LoVo (cell line): ENCODE results near the gene GDF11.
A peak's percentile ranks its signal among the peaks of the same experiment; 100 is the strongest.

Experiments
- DNase-seq: peaks from one replicate; pipeline ENCODE4 v3.0.0-alpha.2; 2016; ENCODE audit warnings: low spot score

GDF11 gene

DNA sequence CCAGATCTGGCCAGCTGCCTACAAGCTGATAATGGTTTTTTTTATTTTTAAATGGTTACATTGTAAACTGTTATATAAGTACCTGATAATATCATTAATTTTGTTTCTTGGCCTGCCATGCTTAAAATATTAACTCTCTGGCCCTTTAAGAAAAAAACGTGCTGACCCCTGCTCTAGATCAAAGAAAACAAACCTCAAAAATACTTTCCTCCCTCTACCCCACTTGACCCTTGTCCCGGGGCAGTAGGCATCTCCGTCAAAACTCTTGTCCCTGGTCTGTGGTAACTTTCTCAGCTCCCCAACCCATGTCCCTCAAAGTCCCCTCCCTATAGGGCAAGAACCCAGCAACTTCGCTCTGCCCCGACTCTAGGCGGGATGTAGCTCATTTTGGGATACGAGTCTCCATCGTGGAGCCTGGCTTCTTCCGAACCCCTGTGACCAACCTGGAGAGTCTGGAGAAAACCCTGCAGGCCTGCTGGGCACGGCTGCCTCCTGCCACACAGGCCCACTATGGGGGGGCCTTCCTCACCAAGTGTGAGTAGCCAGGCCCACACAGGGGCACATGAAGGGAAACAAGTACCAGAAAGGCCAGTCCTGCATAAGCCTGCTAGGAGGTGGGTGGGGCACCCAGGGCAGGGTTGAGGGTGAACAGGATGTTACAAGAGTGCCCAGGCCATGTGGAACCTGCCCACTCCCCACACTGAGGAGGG lies 19.3 kb upstream of the GDF11 start:
- no peak for DNase-seq

DNA sequence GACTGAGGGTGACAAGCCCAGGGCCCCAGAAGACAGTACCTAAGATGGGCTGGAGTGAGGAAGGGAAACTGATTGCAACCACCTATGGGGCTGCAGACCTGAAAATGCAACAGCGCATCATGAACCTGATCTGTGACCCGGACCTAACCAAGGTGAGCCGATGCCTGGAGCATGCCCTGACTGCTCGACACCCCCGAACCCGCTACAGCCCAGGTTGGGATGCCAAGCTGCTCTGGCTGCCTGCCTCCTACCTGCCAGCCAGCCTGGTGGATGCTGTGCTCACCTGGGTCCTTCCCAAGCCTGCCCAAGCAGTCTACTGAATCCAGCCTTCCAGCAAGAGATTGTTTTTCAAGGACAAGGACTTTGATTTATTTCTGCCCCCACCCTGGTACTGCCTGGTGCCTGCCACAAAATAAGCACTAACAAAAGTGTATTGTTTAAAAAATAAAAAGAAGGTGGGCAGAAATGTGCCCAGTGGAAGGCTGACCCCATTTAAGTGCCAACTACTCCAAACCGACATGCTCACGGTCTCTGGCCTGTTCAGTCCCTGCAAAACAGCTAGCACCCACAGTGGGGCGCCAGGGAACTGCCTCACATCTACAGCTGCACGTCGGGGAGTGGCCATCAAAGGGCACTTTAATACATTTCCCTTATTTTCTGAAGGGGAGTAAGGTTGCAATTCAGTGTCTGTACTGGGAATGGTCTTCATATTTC lies 18.5 kb upstream of the GDF11 start:
- DNase-seq, result no peak

DNA sequence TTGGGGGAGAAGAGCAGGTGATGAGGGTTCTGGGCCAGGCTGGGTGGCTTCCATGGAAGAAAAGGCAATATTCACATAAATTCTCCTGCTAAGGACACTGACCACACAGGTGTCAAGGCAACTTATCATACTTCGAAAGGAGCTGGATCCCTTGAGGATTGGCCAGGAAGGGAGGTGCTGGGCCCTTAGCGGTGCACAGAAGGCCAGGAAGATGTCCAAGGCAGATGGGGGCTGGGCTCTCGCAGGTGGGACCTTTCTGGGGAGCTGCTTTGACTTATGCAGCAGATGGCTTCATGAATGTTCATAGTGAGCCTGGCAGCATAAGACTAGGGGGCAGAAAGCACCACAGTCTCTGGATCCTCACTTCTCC lies 18.0 kb upstream of the GDF11 start:
- no peak for DNase-seq

DNA sequence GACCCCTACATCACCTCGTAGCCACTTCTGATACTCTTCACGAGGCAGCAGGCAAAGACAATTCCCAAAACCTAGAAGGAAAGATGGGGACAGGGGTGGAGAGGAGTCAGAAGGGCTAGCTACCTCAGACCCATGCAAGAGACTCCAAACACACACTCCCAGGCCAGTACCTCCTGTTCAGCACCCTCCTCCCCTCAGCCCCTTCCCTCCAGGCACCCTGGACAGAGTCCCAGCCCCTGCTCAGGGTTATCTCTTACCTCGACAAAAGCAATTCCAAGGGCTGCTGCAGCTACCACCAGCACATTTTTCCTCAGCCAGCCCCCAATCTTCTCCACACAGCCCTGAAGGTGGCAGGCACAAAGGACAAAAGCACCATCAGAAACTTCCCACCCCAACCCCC lies 17.4 kb upstream of the GDF11 start:
- no peak for DNase-seq

DNA sequence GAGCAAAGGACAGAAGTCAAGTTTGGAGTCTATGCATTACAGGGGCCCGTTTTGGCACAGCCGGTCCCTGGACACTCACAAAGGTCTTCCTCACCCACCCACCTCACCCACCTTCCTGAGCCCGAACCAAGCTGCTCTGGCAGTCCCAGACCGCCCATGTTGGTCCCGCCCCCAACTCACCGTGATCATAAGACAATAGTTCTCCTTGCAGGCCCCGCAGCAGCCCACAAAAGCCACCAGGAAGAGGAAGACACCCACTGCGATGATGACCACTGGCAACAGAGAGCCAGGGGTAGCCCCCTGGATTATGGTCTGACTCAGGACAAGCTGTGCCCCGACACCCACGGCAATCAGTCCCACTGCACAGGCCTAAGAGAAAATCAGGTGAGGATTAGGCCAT lies 16.0 kb upstream of the GDF11 start:
- no peak for DNase-seq

DNA sequence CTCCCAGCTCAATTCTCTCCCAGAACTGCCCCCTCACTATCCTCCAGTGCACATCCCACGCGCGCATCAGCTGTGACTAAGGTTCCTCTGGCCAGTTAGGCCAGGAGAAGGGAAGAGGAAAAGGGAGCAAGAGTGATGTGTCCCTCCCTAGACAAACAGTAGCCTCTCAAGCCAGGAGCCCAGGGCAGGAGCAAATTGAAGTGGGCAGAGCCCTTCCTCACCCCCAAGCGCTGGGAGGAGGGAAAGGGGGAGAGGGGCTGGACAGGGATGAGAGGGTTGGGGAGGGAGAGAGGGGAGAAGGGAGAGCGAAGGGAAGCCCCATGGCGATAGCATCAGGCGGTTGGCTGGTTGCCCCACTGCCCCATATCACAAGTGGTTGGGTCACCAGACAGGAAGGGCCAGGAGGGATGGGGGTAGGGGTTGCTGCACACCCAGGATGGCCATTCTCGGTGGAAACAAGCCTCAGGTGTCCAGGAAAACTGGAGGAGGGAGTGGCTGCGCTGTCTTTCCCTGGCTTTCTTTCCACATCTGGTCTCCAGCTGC lies 15.2 kb upstream of the GDF11 start:
- no peak for DNase-seq

DNA sequence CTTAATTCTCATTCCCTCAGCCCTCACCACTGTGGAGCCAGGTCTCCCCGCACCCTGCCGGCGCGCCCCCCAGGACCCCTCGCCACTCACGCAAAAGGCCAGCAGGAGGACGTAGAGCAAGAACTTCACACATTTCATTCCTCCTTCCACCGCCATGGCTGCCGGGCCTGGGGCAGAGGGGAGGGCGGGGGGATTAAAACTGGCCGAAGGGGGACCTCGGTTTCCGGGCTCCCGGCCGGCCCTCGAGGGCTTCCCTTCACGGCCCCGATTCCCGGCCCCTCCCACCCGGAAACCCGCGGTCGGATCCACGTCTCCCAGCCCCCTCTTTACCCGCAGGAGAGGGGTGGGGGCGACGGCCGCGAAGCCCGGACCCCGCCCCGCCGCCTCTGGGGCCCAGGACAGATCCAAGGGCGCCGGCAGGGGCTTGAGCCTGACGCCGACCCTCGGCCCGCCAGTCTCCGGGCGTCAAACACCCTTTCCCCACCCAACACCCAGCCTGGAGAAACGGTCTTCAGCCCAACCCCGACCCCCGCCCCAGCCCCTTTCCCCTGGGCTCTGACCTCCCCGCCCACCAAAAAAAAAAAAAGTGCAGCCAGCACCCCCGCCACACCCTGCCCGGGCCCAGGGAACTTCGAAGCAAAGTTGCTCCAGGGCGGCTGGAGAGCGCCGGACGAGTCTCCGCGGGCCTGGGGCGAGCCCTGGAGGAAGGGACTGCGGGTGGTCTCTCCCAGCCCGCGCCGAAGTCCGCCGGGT lies 14.6 kb upstream of the GDF11 start:
- peak; percentile 49 for DNase-seq

DNA sequence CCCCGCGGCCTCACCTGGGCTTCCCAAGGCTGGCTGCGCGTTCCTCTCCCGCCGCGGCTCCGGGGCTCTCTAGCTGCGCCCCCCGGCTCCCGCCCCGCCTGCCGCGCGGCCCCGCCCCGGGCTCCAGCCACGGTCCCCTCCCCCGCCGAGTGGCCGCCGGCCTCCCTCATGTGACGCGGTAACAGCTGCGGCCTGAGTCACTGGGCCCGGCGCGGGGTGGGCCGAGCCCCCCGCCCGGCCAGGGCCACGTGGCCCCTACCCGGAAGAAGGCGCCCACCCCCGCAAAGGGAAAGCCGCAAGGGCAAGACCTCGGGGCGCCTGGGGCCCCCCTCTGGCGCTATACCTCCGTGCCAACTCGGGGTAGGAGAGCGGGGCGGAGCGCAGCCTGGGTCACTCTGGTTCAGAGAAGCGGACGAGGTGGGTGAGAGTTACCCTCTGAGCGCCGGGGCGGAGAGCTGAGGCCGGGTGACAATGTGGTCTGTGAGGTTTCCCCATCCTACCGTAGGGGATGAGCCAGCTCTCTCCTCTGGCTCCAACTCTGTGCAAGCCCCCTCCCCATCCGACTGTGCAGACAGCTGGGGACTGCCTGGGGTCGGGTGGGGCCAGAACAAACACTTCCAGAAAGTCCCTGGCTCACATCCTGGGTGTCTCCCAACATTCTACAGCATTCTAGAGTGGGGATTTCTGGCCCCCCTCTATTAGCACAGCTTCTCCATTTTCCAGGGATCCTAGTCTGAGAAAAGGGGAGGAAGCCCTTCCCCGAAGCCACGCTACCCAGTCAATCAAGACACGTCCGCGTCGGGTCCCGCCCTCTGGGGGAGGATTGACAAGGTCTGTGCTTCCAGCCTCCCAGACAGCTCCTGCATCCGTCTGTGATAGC lies 13.7 kb upstream of the GDF11 start, which contains the start of gene CD63:
TSS of gene CD63 (minus strand) at position 71 of the 880 bp plus-strand sequence. CDS start 668 bp downstream, outside the sequence.
- DNase-seq, result peak; percentile 87

DNA sequence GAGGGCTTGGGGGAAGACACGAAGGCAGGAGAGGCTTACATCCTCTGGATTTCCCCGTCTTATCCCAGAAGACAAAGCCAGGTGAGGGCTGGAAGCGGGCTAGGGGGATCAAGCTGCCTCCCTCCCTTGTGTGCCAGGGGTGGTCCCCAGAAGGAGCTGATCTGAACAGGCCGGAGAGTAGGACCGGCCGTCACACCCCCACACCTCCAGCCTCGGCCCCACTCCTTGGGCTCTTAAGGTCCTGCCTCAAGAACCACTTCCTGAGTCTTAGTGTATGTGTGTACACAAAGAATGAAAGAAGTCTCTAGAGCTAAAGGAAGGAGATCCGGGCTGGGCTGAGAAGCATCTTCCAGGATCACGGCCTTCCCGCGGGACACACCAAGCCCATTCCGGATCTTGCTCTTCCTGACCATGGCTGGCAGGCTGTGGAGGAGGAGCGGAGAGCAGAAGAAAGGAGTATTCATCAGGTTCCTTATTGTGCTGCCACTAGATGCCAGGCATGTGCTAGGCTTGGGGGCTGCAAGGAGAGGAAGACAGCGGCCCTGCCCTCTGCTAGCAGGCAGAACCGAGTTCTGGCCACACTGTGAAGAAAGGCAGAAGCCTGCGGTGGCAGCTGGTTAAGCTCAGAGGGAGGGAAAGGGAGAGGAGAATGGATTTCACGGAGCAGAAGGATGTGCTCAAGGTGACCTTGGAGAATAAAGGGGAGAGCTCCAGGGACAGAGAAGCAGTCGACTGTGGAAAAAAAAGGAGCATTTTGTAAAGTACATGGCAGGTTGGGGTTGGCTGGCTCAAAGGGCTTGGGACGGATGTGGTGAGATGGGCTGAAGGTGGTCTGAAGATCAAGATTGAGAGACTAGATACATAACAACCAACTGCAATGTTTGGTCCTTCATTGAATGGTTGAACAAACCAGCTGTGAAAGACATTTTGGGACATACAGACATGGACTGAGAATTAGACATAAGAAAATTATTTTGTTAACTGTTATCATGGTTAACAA lies 12.8 kb upstream of the GDF11 start:
- no peak for DNase-seq

DNA sequence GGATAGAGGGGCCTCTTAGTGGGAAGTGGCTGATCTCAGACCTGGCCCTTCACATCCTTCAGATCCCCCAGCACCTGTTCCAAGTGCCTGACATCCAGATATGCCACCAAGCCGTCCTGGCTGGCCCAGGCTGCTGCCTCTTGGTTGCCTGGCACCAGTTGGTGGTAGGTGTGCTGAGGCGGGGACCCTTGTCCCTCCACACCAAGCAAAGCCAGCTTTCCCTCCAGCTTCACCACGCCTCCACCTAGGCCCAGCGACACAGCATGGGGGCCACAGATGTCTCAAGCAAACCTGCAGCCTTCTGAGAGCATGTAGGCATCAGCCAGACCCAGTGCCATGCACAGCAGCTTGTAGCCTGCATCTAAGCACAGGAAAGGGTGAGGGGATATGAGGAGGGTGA lies 10.6 kb upstream of the GDF11 start:
- no peak for DNase-seq

DNA sequence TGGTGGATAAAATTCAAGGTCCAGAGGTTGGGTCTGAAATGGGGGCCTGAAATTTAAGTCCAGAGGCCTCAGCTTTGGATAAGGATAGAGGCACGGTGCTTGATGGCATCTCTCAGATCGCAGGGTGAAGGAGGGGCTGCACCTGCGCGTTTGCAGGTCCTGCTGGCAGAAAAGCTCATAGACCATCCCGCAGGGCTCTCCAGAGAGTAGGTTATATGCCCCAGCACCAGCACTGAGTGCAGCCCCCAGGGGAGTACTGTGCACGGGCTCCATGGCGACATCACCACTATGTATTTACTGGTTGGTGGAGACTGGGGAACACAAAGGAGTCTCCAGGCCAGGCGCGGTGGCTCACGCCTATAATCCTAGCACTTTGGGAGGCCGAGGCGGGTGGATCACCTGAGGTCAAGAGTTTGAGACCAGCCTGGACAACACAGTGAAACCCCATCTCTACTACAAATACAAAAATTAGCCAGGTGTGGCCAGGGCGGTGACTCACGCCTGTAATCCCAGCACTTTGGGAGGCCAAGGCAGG lies 9.8 kb upstream of the GDF11 start:
- DNase-seq, result no peak

DNA sequence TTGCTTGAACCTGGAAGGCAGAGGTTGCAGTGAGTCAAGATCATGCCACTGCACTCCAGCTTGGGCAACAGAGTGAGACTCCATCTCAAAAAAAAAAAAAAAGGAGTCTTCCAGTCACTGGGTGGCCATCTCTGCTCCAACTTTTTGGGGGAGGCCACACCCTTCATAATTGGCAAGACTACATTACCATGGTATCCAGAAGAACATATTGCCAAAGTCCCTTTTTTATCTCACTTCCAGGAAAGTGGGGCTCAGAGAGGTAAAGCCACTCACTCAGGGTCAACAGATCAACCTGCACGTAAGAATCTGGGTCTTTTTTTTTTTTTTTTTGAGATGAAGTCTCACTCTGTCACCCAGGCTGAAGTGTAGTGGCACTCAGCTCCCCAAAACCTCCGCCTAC lies 9.1 kb upstream of the GDF11 start:
- DNase-seq, result no peak

DNA sequence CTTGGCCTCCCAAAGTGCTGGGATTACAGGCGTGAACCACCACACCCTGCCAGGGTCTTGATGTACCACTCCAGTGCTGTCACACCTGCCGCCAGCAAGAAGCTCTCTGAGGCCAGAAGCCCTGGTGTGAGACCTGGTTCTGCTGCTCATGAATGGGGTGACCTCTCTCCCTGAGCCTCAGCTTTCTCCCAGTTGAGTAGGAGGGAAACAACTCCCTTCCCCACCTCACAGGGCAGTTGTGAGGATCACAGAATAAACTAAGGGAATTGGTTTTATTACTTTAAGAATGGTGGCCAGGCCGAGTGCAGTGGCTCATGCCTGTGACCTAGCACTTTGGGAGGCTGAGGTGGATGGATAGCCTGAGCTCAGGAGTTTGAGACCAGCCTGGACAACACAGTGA lies 8.3 kb upstream of the GDF11 start:
- DNase-seq, result no peak

DNA sequence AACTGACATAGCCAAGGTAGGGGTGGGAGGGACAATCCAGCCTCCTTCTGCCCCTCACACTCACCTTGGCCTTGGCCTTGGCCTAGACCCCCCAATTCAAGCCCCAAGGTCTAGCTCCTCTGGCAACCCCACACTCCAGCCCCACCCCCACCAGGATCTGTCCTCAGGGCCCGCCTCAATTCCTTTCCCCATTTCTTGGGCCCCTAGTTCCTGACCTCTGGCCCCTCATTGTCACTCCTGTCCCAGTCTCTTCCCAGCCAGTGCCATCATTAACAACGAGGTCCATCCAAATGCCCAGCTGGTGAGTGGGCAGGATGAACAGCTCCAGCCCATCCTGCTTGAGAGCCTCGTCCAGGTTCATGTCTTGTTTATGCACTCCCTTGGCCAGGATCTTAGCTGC lies 6.8 kb upstream of the GDF11 start:
- DNase-seq, result no peak

DNA sequence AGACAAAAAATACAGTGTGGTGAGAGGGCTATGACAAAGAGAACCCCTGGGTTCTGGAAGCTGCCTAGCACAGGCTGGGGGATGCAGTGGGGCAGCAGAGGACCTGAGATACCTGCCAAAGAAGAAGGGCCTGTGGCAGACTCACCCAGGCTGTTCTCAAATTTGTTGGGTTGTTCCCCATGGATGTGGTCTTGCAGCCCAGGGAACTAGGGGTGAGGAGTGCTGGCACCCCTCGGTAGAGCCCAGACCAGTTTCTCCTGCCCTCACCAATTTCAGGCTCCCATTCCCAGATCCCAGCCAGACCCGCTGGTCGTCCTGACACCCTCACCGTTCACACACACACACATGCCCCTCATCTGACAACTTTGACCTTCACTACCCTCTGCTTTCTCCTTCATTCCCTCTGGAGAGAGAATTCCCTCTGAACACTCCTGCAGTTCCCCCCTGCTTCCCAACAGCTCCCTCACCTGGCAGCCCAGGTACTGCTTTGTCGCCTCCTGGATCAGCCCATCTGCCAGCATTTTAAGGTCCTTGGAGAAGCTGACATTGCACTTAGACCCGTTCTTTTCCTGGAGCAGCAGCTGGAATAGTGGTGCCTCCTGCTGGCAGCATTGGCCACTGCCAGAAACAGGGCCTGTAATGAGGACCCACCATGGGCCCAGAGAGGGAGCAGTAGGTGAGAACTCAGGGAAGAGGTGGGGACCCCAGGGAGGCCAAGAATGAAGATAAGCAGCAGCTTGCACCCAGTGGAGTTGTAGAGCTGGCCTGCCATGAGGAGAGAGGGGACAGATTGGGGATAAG lies 5.9 kb upstream of the GDF11 start:
- peak; percentile 41 for DNase-seq

DNA sequence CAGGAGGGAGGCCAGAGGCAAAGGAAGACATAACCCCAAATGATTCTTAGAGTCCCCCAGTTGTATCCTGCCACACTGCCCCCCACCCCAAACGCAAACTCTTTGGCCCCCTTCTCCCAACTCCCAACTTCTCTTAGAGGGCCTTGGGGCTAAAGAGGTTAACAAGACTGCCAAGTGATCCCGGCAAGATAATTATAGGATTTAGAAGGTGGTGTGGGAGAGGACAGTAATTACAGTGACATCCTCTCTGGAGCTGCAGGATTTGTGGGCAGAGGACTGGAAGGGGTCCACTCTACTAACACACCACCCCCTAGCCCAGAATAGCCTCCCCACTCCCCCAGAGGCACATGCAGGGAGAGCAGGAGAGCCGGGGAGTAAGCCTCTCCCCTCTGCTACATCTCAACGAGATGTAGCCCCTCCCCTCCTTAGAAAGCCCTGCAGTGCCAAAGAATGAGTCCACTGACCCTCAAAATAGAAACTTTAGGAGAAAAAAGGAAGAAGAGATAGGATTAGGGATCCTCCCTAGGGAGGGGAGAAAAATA lies 5.3 kb upstream of the GDF11 start:
- DNase-seq, result no peak

DNA sequence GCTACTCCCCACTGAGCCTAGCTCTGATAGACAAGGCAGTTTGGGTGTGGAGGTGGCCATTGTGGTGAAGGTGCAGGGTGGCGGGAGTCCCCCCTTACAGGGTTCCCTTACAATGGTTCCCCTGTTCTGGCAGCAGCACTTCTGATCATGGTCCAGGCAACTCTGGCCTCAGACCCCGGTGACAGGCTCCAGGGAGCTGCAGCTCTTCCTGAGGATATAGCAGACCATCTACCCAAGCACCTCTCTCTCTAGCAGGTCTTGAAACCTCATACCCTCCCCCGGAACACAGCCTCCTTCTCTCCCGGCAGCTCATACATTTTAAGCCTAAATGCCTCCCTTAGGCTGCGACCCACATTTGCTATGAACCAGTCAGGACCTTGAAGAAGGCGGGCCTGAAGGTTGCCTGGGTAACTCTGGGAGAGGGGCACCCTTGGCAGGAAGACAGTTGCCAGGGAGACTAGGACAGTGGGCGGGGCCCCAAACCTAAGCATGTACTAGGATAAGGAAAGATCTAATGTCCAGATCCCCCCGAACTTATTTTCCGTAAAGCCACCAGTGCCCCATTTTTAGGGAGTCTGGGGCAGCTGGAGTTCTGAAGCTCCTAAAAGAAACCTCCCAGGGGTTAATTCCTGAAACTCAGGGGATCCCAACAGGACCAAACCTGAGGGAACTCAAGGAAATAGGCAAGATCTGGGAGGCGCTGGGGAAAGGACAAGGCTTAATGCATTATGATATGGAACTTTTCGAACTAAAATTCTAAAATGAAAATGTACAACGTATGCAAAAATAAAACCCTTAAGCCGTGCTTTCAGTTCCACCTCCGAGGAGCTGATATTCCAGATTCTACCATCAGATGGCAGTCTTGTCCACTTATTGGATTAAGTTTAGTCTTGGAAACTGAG lies 4.5 kb upstream of the GDF11 start:
- peak; percentile 86 for DNase-seq

DNA sequence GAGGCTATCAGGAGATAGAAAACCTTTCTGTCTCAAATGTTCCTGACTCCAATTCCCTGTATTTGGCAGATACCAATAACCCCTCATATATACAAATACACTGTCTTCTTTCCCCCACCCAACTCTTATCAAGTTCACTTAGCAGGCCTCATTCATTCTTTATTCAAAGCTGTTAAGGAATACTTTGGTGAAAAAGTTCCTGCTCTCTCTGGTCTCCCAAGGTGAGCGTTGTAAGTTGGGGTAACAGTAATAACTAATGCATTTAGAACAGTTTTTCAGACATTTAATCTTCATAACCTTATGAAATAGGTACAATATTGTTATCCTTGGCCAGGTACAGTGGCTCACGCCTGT lies 3.9 kb upstream of the GDF11 start:
- no peak for DNase-seq
